Measurements from ENCODE around the gene FUT2.

FUT2 gene

DNA sequence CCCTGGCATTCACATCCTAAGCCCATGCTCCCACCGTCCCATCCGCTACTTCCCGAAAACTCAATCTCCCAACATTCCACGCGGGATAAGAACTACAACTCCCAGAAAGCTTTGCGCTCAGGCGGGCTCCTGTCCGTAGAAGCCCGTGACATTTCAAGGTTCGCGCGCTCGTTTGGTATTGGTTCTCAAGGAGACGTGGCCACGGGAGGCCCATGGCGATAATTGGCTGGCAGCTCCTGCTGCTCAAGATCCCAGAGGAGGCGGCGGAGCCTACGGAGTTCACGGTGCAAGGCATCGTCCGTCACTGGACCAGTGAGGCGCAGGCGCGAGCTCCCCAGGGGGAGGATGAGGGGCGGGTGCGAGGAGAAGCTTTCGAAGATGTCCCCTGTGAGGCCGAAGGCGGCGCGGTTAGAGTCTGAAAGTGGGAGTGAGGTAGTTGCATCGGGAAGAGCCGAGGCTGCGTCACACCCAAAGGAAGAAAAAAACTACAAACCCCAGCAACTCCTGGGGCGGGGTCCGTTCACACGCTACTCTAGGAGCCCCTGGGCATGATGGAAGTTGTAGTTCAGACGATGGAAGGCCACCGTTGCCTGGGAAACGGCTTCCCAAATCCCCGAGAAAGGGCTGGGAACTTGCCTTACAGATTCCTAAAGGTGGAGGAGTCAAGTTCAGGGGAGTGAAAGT, 25.0 kb downstream of the FUT2 start:
- Histone ChIP-seq H3K27ac (ENCODE audit: low read depth, low read length, poor library complexity, severe bottlenecking) (peak overlapping the region; percentile 58), H3K79me2 (ENCODE audit: insufficient read depth, low read length) (no peaks in the 10 kb centered on the region), H3F3A (ENCODE audit: insufficient read depth, low read length) (no peaks in the 10 kb centered on the region), H4K20me1 (ENCODE audit: insufficient read depth, low read length) (no peaks in the 10 kb centered on the region), H3K9ac (ENCODE audit: low read length) (peak overlapping the region; percentile 67), H3K36me3 (ENCODE audit: insufficient read depth, low read length) (no peaks in the 10 kb centered on the region), H3K27me3 (ENCODE audit: insufficient read depth, low read length) (no peaks in the 10 kb centered on the region), H2AFZ (ENCODE audit: low read length) (no peak overlapping the region), H3K4me1 (ENCODE audit: insufficient read depth, low read length, severe bottlenecking) (peaks cover 24% of the 10 kb centered on the region), H3K4me3 (ENCODE audit: low read depth, low read length, poor library complexity, severe bottlenecking) (peak overlapping the region; percentile 63), H3K9me2 (ENCODE audit: low read depth, low read length) (no peaks in the 10 kb centered on the region), H3K4me2 (ENCODE audit: low read length) (peak overlapping the region; percentile 62), H3K9me3 (ENCODE audit: low read length) (no peaks in the 10 kb centered on the region)
- TF ChIP-seq EZH2 (IDR thresholded peaks at IDR 0.05; ENCODE audit: borderline replicate concordance, low read length): no peak
- TF ChIP-seq, protein P1, sequence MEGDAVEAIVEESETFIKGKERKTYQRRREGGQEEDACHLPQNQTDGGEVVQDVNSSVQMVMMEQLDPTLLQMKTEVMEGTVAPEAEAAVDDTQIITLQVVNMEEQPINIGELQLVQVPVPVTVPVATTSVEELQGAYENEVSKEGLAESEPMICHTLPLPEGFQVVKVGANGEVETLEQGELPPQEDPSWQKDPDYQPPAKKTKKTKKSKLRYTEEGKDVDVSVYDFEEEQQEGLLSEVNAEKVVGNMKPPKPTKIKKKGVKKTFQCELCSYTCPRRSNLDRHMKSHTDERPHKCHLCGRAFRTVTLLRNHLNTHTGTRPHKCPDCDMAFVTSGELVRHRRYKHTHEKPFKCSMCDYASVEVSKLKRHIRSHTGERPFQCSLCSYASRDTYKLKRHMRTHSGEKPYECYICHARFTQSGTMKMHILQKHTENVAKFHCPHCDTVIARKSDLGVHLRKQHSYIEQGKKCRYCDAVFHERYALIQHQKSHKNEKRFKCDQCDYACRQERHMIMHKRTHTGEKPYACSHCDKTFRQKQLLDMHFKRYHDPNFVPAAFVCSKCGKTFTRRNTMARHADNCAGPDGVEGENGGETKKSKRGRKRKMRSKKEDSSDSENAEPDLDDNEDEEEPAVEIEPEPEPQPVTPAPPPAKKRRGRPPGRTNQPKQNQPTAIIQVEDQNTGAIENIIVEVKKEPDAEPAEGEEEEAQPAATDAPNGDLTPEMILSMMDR (IDR thresholded peaks at IDR 0.05; ENCODE audit: low read length): no peak

DNA sequence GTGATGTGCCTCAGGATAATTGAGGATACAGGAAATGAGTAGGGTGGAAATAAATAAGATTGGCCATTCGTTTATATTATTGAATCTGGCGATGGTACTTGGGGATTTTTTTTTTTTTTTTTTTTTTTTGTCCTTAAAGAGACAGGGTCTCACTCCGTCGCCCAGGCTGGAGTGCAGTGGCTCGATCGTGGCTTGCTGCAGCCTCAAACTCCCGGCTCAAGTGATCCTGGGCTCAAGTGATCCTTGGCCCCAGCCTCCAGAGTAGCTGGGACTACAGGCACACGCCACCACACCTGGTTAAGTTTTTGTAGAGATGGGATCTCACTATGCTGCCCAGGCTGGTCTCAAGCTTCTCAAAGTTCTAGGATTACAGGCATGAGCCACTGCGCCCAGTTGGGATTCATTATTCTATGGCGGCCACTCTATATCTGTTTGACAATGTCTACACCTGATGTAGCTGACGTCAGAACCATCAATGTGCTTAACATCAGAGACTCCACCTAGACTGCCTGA, 26.5 kb downstream of the FUT2 start:
- peaks cover 9% of the 10 kb centered on the region; the same call in 1 of the 2 replicates for H3K36me3 ChIP-seq (ENCODE audit: insufficient read depth, low read length)
- peaks cover 26% of the 10 kb centered on the region for H3K4me1 ChIP-seq (ENCODE audit: insufficient read depth, low read length, severe bottlenecking)

DNA sequence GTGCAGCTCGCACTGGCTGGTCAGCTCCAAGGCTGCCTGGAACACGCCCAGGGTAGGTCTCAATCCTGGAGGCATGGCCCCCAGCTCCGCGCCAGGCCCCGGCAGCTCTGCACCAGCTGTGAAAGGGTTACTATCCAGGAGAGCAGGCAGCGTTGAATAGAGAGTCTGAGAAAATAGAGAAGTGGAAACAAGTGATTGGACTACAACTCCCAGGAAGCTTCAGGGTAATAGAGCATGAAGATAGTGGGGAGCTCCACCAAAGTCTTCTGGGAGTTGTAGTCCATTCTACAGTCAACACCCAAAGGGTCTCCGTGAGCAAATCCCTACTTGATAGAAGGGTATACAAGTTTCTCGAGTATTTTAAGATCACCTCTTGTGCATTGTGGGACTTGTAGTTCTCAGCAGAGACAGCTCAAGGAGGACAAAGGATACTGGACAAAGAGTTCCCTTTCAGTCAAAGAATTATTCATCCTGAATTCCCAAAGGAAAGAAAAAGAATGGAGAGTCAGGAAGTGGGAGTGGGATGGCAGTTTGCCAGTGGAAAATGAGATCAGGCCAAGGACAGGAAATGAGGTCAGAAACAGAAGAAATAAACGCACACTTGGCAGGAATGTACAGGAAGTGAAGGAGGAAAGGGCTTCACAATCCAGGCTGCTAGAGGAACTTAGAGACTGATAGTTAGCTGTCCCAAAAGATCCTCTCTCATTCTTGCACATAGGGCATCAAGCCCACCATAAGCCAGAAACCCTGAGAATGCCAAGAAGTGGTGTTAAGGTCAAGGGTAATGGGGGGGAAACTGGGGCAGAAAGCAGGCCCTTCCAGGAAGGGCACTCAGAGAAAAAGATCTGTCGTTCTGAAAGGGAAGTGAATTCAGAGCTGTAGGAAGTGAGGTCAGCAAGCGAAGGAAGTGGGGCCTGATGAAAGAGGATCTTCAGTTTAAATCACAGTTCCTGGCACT, 29.3 kb downstream of the FUT2 start:
- Histone ChIP-seq H3K9ac (ENCODE audit: low read length) (no peak overlapping the region), H2AFZ (ENCODE audit: low read length) (no peak overlapping the region), H3K4me3 (ENCODE audit: low read depth, low read length, poor library complexity, severe bottlenecking) (no peak overlapping the region), H3K27ac (ENCODE audit: low read depth, low read length, poor library complexity, severe bottlenecking) (no peak overlapping the region), H3F3A (ENCODE audit: insufficient read depth, low read length) (no peaks in the 10 kb centered on the region), H3K9me3 (ENCODE audit: low read length) (peaks cover 8% of the 10 kb centered on the region), H4K20me1 (ENCODE audit: insufficient read depth, low read length) (no peaks in the 10 kb centered on the region), H3K79me2 (ENCODE audit: insufficient read depth, low read length) (no peaks in the 10 kb centered on the region), H3K4me1 (ENCODE audit: insufficient read depth, low read length, severe bottlenecking) (peaks cover 22% of the 10 kb centered on the region), H3K9me2 (ENCODE audit: low read depth, low read length) (no peaks in the 10 kb centered on the region), H3K36me3 (ENCODE audit: insufficient read depth, low read length) (peaks cover 9% of the 10 kb centered on the region; the same call in 1 of the 2 replicates), H3K4me2 (ENCODE audit: low read length) (peak overlapping the region; percentile 7; the same call in 1 of the 2 replicates), H3K27me3 (ENCODE audit: insufficient read depth, low read length) (no peaks in the 10 kb centered on the region)
- no peak for TF ChIP-seq EZH2 (IDR thresholded peaks at IDR 0.05; ENCODE audit: borderline replicate concordance, low read length)
- TF ChIP-seq, protein P1 (IDR thresholded peaks at IDR 0.05; ENCODE audit: low read length): no peak

More for the DNA sequence above, 26.5 kb downstream of the FUT2 start:
- Histone ChIP-seq H3K27ac (ENCODE audit: low read depth, low read length, poor library complexity, severe bottlenecking) (no peak overlapping the region), H4K20me1 (ENCODE audit: insufficient read depth, low read length) (no peaks in the 10 kb centered on the region), H3K27me3 (ENCODE audit: insufficient read depth, low read length) (no peaks in the 10 kb centered on the region), H3K9ac (ENCODE audit: low read length) (no peak overlapping the region), H3F3A (ENCODE audit: insufficient read depth, low read length) (no peaks in the 10 kb centered on the region), H3K4me2 (ENCODE audit: low read length) (no peak overlapping the region), H3K9me3 (ENCODE audit: low read length) (peaks cover 8% of the 10 kb centered on the region), H3K9me2 (ENCODE audit: low read depth, low read length) (no peaks in the 10 kb centered on the region), H3K4me3 (ENCODE audit: low read depth, low read length, poor library complexity, severe bottlenecking) (no peak overlapping the region), H3K79me2 (ENCODE audit: insufficient read depth, low read length) (no peaks in the 10 kb centered on the region), H2AFZ (ENCODE audit: low read length) (no peak overlapping the region)
- TF ChIP-seq EZH2 (IDR thresholded peaks at IDR 0.05; ENCODE audit: borderline replicate concordance, low read length): no peak
- TF ChIP-seq, protein P1 (IDR thresholded peaks at IDR 0.05; ENCODE audit: low read length): no peak

All from OCI-LY1 (cell line).